ENCODE results near the gene AMH.

AMH gene

GRCh38 chr19:2235381-2236063, 13.6 kb upstream of the AMH start:
- TF ChIP-seq CTCF (IDR thresholded peaks at IDR 0.05; ENCODE audit: insufficient read depth, low read depth, low read length, missing control alignments): no peak
- peak overlapping the region; percentile 76 for H3K4me3 ChIP-seq (ENCODE audit: low read depth, low read length)
- no peak for DNase-seq (ENCODE audit: low read depth)

GRCh38 chr19:2236064-2236313, 13.1 kb upstream of the AMH start:
- peak overlapping the region; percentile 76 for H3K4me3 ChIP-seq (ENCODE audit: low read depth, low read length)
- TF ChIP-seq CTCF (IDR thresholded peaks at IDR 0.05; ENCODE audit: insufficient read depth, low read depth, low read length, missing control alignments): no peak
- DNase-seq (ENCODE audit: low read depth): no peak

GRCh38 chr19:2236314-2237050, 12.6 kb upstream of the AMH start, which contains the start of the genes PLEKHJ1 and SF3A2:
Gene PLEKHJ1 (minus strand): TSS chr19:2236329. CDS start chr19:2236248, 81 bp downstream.
Gene SF3A2 (plus strand): TSS chr19:2236824. CDS start chr19:2243419, 6,595 bp downstream.
- peak; percentile 98 for DNase-seq (ENCODE audit: low read depth)
- H3K4me3 ChIP-seq (ENCODE audit: low read depth, low read length): peak within 1 kb of the TSS; percentile 76
- TF ChIP-seq CTCF (IDR thresholded peaks at IDR 0.05; ENCODE audit: insufficient read depth, low read depth, low read length, missing control alignments): peak; percentile 100

GRCh38 chr19:2237051-2237868, 11.9 kb upstream of the AMH start:
- TF ChIP-seq CTCF (IDR thresholded peaks at IDR 0.05; ENCODE audit: insufficient read depth, low read depth, low read length, missing control alignments): no peak
- no peak for DNase-seq (ENCODE audit: low read depth)
- H3K4me3 ChIP-seq (ENCODE audit: low read depth, low read length): peak overlapping the region; percentile 76

GRCh38 chr19:2237869-2238153, 11.3 kb upstream of the AMH start:
- no peak for DNase-seq (ENCODE audit: low read depth)
- peak overlapping the region; percentile 76 for H3K4me3 ChIP-seq (ENCODE audit: low read depth, low read length)

GRCh38 chr19:2239173-2239572, 9.9 kb upstream of the AMH start:
- TF ChIP-seq CTCF (IDR thresholded peaks at IDR 0.05; ENCODE audit: insufficient read depth, low read depth, low read length, missing control alignments): no peak
- H3K4me3 ChIP-seq (ENCODE audit: low read depth, low read length): peak overlapping the region; percentile 76
- no peak for DNase-seq (ENCODE audit: low read depth)

More at GRCh38 chr19:2237869-2238153, 11.3 kb upstream of the AMH start:
- TF ChIP-seq CTCF (IDR thresholded peaks at IDR 0.05; ENCODE audit: insufficient read depth, low read depth, low read length, missing control alignments): no peak
